ENCODE measurements around the gene ZG16B. TPM values are rescaled to one million over a fixed set of nuclear protein-coding genes. Genes with fewer than 3 reads are reported as not detected.

Gene ZG16B
- total RNA-seq, 1 experiment from 2014 or later: 19.9 TPM

GRCh38 chr16:2813771-2814221 lies 16.3 kb upstream of the ZG16B start:
- DNase-seq: no peak
- Histone ChIP-seq H2AFZ (no peak overlapping the region), H3K9me2 (ENCODE audit: insufficient read depth) (no peaks in the 10 kb centered on the region), H3K27me3 (ENCODE audit: insufficient read depth, low read depth) (0 out of 2 replicates have a peak, but pooled peaks cover 3% of the 10 kb centered on the region), H3F3A (ENCODE audit: insufficient read depth, low read depth) (peaks cover 21% of the 10 kb centered on the region; the same call in 1 of the 2 replicates), H3K9me3 (ENCODE audit: insufficient read depth, low read depth) (no peaks in the 10 kb centered on the region), H3K79me2 (ENCODE audit: low read depth) (peaks cover 22% of the 10 kb centered on the region), H3K4me1 (replicated peaks; ENCODE audit: insufficient read depth) (peaks cover 32% of the 10 kb centered on the region), H4K20me1 (ENCODE audit: insufficient read depth) (no peaks in the 10 kb centered on the region), H3K36me3 (ENCODE audit: low read depth) (no peaks in the 10 kb centered on the region), H3K27ac (no peak overlapping the region), H3K4me3 (no peak overlapping the region), H3K4me2 (no peak overlapping the region)
- BruUV-seq (replicated peaks): no TSS peak
- intact Hi-C loops (cut with micrococcal nuclease; ENCODE audit: unreplicated experiment): no loop called here
- no peak for TF ChIP-seq CTCF (conservative IDR thresholded peaks at IDR 0.05)
- TF ChIP-seq EZH2 (IDR thresholded peaks at IDR 0.05; ENCODE audit: low read depth): no peak
- ChIA-PET POLR2A (ENCODE audit: unreplicated experiment) (no interaction called here), CTCF (no interaction called here)

- Histone ChIP-seq H3K9me3 (ENCODE audit: insufficient read depth, low read depth) (no peaks in the 10 kb centered on the region), H3K4me3 (no peak overlapping the region), H2AFZ (no peak overlapping the region), H3K4me1 (replicated peaks; ENCODE audit: insufficient read depth) (peaks cover 32% of the 10 kb centered on the region), H3K4me2 (no peak overlapping the region), H3K27me3 (ENCODE audit: insufficient read depth, low read depth) (0 out of 2 replicates have a peak, but pooled peaks cover 3% of the 10 kb centered on the region), H3K36me3 (ENCODE audit: low read depth) (no peaks in the 10 kb centered on the region), H3F3A (ENCODE audit: insufficient read depth, low read depth) (peaks cover 18% of the 10 kb centered on the region; the same call in 1 of the 2 replicates), H4K20me1 (ENCODE audit: insufficient read depth) (no peaks in the 10 kb centered on the region), H3K9me2 (ENCODE audit: insufficient read depth) (no peaks in the 10 kb centered on the region), H3K79me2 (ENCODE audit: low read depth) (peaks cover 22% of the 10 kb centered on the region), H3K27ac (no peak overlapping the region)
- ChIA-PET CTCF (no interaction called here), POLR2A (ENCODE audit: unreplicated experiment) (no interaction called here)
- TF ChIP-seq CTCF (conservative IDR thresholded peaks at IDR 0.05) (no peak), EZH2 (IDR thresholded peaks at IDR 0.05; ENCODE audit: low read depth) (no peak)
- no TSS peak for BruUV-seq (replicated peaks)
- no peak for DNase-seq
- intact Hi-C loops (cut with micrococcal nuclease; ENCODE audit: unreplicated experiment): loop anchor here (5.0 kb wide), 2 partner anchors 37 to 43 kb away; partner anchors contain the start of genes ELOB and PRSS22
Observed at GRCh38 chr16:2814551-2815298, 15.4 kb upstream of the ZG16B start.

GRCh38 chr16:2815299-2815771 lies 14.8 kb upstream of the ZG16B start:
- H3K4me3 ChIP-seq: no peak overlapping the region
- POLR2A ChIA-PET (ENCODE audit: unreplicated experiment): no interaction called here
- DNase-seq: no peak
- H3F3A ChIP-seq (ENCODE audit: insufficient read depth, low read depth): peaks cover 18% of the 10 kb centered on the region; the same call in 1 of the 2 replicates
- peaks cover 32% of the 10 kb centered on the region for H3K4me1 ChIP-seq (replicated peaks; ENCODE audit: insufficient read depth)
- H3K27me3 ChIP-seq (ENCODE audit: insufficient read depth, low read depth): 0 out of 2 replicates have a peak, but pooled peaks cover 3% of the 10 kb centered on the region
- no TSS peak for BruUV-seq (replicated peaks)
- H3K36me3 ChIP-seq (ENCODE audit: low read depth): no peaks in the 10 kb centered on the region
- CTCF ChIA-PET: no interaction called here
- peaks cover 22% of the 10 kb centered on the region for H3K79me2 ChIP-seq (ENCODE audit: low read depth)
- no peaks in the 10 kb centered on the region for H4K20me1 ChIP-seq (ENCODE audit: insufficient read depth)
- intact Hi-C loops (cut with micrococcal nuclease; ENCODE audit: unreplicated experiment): loop anchor here (5.0 kb wide), 2 partner anchors 38 to 42 kb away; partner anchors contain the start of genes ELOB and PRSS22
- no peak overlapping the region for H3K27ac ChIP-seq
- H3K9me2 ChIP-seq (ENCODE audit: insufficient read depth): no peaks in the 10 kb centered on the region
- H3K9me3 ChIP-seq (ENCODE audit: insufficient read depth, low read depth): no peaks in the 10 kb centered on the region
- no peak for TF ChIP-seq CTCF (conservative IDR thresholded peaks at IDR 0.05)
- TF ChIP-seq EZH2 (IDR thresholded peaks at IDR 0.05; ENCODE audit: low read depth): no peak
- no peak overlapping the region for H2AFZ ChIP-seq
- no peak overlapping the region for H3K4me2 ChIP-seq
